Measurements from ENCODE around the gene AGBL5.
"Not testable (repeated sequence)": the region's sequence is repeated elsewhere in the genome, so short reads cannot be mapped to it uniquely, and the experiment has no call there.

Gene AGBL5

GRCh38 chr2:27054721-27055120 lies 3.3 kb downstream of the AGBL5 start:
- no peak for DNase-seq

GRCh38 chr2:27057184-27057583 lies 5.7 kb downstream of the AGBL5 start:
- no peak for DNase-seq

DNA sequence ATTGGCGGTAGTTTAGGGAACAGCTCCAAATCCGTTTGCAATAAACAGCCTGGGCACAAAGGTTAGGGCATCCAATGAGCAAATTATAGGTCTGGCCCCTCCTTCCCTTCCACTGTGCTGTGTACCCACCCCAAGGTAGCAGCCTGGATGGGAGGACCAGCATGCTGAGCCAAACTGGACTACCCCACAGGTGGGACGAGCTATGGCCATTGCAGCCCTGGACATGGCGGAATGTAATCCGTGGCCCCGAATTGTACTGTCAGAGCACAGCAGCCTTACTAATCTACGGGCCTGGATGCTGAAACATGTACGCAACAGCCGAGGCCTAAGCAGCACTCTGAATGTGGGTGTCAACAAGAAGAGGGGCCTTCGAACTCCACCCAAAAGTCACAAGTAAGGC lies 6.7 kb downstream of the AGBL5 start:
- DNase-seq = no peak

DNA sequence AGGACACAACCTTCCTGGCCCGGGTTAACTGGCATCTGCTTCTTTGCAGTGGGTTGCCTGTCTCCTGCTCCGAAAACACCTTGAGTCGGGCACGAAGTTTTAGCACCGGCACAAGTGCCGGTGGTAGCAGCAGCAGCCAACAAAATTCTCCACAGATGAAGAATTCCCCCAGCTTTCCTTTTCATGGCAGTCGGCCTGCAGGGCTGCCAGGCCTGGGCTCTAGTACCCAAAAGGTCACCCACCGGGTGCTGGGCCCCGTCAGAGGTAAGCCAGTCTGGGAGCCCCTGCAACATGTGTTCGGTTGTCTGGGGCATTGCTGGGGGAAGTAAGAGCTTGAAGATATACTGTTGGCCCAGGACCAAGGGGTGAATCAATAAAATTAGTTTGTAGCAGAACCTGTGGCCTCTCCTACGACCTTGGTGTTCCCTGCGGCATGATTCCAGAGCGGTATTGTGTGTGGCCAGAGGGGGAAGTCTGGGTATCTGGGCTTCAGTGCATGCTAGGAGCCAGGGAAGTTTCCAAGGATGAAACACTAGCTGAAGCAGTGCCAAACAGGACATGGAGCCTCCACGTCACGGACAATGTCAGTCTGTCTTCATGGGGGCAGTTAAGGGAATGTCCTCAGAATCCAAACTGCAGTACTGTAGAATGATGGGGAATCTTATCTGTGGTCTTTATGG lies 7.8 kb downstream of the AGBL5 start:
- no peak for DNase-seq

DNA sequence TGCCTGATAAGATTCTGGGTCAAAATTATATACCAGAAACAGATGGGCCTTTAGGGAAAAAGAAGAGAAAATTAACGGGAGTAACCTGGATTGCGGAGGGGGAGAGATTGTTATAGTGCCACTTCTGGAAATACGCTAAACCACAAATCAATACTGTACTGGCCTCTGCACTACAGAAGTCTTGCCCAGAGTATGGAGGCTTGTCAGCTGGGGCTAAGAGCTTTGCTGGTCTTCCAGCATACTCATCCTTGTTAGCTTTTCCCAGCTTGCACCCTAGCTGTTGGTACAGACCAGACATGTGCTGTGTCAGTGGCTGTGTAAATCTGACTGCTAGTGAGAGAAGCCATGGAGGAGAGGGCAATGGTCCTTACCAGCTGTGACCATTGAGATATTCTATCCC lies 8.9 kb downstream of the AGBL5 start:
- DNase-seq = no peak

DNA sequence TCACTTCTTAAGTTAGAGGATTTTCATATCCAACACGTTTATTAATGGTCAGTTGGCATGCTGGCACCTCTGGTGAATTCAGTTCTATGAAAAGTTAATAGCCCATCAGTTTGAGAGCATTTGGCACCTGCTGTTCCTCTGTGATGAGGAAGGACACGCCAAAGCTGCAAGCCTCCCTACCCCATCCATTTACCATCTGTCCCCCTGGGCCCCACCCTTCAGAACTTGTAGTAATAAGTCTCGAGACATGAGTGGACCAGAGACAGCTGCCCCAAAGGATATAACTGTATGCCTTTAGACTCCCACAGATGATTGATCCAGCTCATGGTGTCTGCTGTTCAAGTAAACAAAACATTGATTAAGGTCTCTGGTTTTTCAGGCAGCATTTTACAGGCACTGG lies 13.7 kb downstream of the AGBL5 start:
- no peak for DNase-seq

DNA sequence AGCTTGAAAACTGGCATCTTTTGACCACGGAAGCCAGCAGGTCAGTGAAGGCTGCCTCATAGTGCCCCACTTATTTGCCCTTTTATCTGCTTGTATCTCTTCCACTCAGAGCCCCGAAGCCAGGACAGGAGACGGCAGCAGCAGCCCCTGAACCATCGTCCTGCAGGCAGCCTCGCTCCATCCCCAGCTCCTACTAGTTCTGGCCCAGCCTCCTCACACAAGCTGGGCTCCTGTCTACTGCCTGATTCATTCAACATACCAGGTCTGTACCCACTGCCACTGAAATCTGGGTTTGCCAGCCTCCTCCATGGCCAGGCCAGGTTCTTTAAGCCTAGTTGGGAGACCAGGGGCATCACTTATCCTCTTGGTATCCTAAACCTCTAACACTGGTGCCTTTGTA lies 15.9 kb downstream of the AGBL5 start:
- DNase-seq = no peak

- no peak for DNase-seq
Observed at GRCh38 chr2:27069436-27069835, 18.0 kb downstream of the AGBL5 start.

DNA sequence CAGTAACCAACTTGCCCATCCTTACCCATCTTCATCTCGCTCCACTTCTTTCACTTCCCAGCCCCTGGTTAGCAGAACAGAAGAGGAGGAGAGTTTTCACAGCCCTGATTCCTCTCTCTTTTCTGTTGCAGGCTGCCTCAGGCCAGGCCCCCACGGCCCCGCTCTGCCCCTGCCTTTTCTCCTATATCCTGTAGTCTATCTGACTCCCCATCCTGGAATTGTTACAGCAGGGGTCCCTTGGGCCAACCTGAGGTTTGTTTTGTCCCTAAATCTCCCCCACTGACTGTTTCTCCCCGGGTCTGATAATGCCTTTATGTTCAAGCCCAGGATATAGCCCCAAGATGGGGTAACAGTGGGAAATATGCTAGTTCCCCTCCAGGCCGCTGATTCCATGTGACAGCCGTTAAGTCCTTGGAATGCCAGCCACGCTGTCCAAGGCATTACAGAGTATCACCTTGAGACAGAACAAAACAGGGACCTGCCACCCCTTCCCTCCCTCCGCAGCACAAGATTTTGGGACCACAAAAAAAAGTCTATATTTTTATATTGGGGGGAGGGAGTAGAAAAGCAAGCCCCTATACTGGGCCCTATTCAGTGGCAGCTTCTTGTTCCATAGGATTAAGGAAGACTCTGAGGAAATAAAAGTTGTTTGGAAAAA lies 18.6 kb downstream of the AGBL5 start:
- DNase-seq = no peak

DNA sequence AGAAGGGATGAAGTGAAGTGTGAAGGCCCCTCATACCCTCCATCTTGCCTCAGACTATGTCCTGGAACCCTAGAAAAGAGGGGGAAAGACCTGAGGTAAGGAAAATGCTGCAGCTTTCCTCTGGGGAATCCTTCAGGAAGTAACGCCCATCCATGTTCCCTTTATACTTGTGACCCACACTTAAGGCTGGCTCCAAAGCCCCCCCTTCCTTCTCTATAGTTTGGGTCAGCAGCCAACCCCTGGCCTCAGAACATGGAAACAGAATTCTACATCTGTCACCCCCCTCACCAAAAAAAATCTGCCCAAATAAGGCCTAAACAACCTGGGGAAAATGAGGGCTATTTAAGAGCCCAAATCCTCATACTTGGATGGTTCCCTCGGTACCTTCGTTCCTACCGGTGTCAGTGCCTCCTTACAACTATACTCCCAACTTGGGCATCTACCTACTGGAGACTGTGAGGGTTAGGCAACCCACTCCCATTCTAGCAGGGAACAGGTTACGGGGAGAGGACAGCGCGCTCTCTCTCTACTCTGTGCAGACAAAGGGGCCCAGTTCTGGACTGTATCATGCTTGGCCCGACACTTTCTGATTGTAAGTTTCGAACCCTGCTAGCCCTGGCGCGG lies 19.3 kb downstream of the AGBL5 start:
- DNase-seq = no peak

DNA sequence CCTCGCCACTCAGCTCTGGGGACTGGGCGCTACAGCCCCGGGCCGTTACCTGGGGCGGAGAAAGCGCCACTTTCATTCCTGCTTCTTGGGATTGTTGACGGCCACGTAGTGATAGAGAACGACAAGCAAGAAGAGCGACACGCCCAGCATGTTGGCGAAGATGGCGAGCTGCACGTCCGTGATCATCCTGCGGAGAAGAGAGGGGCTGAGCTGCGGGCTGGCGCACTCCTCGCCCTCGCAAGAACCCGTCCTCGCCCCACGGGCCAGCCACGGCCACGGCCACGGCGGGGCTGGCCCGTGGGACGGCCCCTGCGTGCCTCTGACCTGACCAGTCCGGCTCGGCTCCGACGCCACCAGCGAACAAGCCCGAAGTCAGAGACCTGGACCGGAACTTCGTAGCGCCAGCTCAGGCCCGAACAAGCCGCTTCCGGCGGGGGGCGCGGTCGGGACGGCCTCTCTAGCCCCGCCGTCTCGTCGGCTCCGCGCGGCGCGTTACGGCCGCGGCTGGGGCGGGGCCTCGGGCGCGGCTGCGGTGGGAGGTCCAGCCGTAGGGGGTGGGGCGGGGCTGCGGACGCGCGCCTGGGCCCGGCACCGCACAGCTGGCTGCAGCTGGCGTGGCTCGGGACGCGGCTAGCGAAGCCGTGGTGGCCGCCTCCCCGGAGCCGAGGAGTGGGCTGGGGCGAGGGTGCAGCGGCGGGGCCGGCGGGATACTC lies 20.0 kb downstream of the AGBL5 start, which contains the start of gene OST4:
Gene OST4, minus strand, starts transcription at position 378 of the 713 bp plus-strand sequence.
- DNase-seq = peak; percentile 92

GRCh38 chr2:27071990-27072830 lies 20.7 kb downstream of the AGBL5 start:
- no peak for DNase-seq

DNA sequence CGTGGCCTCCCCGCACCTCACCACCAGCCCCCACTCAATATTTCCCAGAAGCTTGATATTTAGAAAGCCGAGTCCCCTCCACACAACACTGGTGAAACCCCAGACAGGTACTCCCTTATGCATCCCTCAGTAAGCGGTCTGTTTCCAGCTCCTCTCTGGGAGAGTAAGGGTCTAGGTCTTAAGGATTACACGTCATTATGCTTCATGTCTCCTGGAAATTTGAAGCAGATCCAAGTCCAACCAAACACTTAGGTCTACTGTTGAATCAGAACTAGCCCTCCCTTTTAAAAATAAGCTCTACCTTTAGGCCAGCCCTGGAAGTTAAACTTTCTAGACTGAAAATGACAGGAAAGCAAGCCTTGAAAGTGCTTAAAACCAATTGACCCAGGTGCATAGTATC lies 21.5 kb downstream of the AGBL5 start:
- DNase-seq = no peak

DNA sequence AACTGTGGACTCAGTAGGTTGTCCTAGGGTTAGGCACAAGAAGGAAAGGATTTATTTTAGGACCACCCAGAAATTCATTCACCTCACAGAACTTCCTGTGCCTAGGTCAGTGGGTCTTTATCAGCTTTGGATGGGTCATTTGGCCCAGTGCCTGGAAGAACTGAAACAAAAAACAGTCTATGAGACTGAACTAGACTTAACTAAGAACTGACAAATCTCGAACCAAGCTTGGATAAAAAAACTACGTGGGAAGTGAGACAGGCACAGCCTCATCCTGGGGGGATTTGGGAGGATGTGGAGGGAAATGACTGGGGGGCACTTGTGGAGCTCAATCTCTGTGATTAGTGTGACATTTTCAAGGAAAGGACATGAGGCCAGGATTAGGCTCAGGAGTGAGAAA lies 22.3 kb downstream of the AGBL5 start:
- DNase-seq = no peak

DNA sequence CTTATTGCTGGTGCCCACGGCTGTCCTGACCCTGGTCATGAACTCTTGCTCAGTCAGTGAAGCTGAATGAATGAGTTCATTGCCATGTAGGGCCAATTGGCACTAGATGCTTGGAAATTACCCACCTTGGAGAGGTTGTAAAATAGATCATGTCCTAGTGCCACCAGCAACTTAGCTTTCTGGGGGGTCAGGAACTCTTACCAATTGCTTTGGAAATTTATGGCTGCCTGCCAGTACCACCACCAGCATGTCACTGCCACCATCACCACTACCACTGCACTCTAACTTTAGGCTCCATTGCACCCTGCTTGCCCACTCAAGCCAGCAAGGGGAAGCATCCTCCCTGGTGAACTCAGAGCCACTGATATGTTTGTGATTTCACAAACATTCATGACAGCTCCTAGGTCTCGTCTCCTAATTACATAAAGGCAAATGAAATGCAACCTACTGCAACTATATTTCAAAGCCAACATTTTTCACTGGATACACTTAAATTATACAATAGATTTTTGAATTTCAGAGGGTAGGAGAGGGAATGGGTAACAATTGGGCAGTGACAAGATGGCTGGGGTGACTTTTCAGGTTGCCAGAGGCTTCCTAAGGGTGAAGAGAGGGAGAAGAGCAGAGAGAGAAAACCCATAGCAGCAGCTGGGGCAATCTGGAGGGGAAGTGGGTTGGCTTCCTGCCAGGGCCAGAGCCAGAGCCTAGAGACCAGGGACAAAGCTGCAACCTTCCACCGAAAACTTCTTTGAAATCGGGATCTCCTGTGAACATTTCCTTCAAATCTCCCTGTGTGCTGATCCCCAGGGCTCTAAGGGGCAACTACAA lies 23.5 kb downstream of the AGBL5 start:
- peak in 1 of 2 donors; percentile 56 for DNase-seq

DNA sequence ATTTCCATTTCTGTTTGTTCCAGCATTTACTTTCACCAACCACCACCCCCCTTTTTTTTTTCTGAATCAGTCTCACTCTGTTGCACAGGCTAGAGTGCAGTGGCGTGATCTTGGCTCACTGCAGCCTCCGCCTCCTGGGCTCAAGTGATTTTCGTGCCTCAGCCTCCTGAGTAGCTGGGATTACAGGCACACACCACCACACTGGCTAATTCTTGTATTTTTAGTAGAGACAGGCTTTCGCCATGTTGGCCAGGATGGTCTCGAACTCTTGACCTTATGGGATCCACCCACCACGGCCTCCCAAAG lies 24.1 kb downstream of the AGBL5 start:
- DNase-seq = not testable (repeated sequence)

- DNase-seq = peak in 1 of 2 donors; percentile 66
Observed at GRCh38 chr2:27076323-27076722, 24.9 kb downstream of the AGBL5 start.

GRCh38 chr2:27077231-27077630 lies 25.8 kb downstream of the AGBL5 start:
- DNase-seq = no peak

- no peak for DNase-seq
Observed at GRCh38 chr2:27078267-27079194, 27.1 kb downstream of the AGBL5 start, which contains the start of gene EMILIN1. Gene EMILIN1 (plus strand): TSS chr2:27078615. CDS start chr2:27079066, 451 bp downstream.

Measured in inflammatory macrophage treated with lipopolysaccharide for 1 hour (primary cell).